MG63 (cell line): ENCODE data around the gene CROCC2. TPM values are rescaled to one million over a fixed set of nuclear protein-coding genes. Genes with fewer than 3 reads are reported as not detected.

Experiments
- DNase-seq: peaks from one replicate; pipeline ENCODE4 v3.0.0-alpha.2; 2020
- H3K27me3 ChIP-seq: fragments of 250-450 bp; sonication (Bioruptor Pico); 2 replicates; pipeline ENCODE4 v1.5.1; 2020; ENCODE audit warnings: mild to moderate bottlenecking, moderate library complexity
- H3K36me3 ChIP-seq: fragments of 250-450 bp; sonication (Bioruptor Pico); 2 replicates; pipeline ENCODE4 v1.5.1; 2020; ENCODE audit warnings: mild to moderate bottlenecking, moderate library complexity
- H3K4me3 ChIP-seq: fragments of 250-450 bp; sonication (Bioruptor Pico); 2 replicates; pipeline ENCODE4 v1.5.1; 2020; ENCODE audit warnings: mild to moderate bottlenecking, moderate library complexity
- H3K9me3 ChIP-seq: fragments of 250-450 bp; sonication (Bioruptor Pico); 2 replicates; pipeline ENCODE4 v1.5.1; 2020; ENCODE audit warnings: mild to moderate bottlenecking, moderate library complexity
- total RNA-seq: library from RNA; depleted of rRNA; stranded (reverse); fragments of >200 nt; shearing (Covaris generic); gene quantifications from 2 replicates; pipeline ENCODE4 v1.2.3, GENCODE V29; 2014; ENCODE audit warnings: low replicate concordance

Gene CROCC2
- total RNA-seq, 1 experiment from 2014 or later, result not detected

DNA sequence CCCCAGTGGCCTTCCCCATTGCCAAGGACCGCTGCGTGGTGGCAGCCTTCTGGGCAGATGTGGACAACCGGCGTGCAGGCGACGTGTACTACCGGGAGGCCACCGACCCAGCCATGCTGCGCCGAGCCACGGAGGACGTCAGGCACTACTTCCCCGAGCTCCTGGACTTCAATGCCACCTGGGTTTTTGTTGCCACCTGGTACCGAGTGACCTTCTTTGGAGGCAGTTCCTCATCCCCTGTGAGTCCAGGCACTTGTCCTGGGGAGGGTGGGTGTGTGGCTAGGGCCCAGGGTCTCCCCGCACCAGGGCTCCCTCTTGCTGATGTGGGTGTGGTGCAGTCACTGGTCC lies 124.2 kb downstream of the CROCC2 start:
- H3K27me3 ChIP-seq, result no peaks in the 10 kb centered on the region
- H3K9me3 ChIP-seq, result peaks cover 17% of the 10 kb centered on the region
- no peak for DNase-seq
- no peaks in the 10 kb centered on the region; the same call in 1 of the 2 replicates for H3K36me3 ChIP-seq
- H3K4me3 ChIP-seq, result no peak overlapping the region

DNA sequence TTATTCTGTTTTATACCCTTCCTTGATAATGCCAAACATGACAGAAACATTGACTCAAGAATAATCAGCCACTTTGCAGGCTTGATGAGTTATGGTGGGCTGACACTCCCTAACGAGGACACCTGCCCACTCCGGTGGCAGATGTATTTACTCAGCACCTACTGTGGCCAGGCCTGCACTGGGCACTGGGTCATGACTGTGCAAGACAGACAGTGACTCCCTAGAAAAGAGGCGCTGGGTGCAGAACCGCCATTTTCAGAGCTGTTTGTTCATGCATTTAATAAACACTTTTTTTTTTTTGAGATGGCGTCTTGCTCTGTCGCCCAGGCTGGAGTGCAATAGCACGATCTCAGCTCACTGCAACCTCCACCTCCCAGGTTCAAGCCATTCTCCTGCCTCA lies 124.7 kb downstream of the CROCC2 start:
- no peaks in the 10 kb centered on the region for H3K27me3 ChIP-seq
- no peaks in the 10 kb centered on the region; the same call in 1 of the 2 replicates for H3K36me3 ChIP-seq
- DNase-seq, result no peak
- H3K4me3 ChIP-seq, result no peak overlapping the region
- H3K9me3 ChIP-seq, result peaks cover 13% of the 10 kb centered on the region

DNA sequence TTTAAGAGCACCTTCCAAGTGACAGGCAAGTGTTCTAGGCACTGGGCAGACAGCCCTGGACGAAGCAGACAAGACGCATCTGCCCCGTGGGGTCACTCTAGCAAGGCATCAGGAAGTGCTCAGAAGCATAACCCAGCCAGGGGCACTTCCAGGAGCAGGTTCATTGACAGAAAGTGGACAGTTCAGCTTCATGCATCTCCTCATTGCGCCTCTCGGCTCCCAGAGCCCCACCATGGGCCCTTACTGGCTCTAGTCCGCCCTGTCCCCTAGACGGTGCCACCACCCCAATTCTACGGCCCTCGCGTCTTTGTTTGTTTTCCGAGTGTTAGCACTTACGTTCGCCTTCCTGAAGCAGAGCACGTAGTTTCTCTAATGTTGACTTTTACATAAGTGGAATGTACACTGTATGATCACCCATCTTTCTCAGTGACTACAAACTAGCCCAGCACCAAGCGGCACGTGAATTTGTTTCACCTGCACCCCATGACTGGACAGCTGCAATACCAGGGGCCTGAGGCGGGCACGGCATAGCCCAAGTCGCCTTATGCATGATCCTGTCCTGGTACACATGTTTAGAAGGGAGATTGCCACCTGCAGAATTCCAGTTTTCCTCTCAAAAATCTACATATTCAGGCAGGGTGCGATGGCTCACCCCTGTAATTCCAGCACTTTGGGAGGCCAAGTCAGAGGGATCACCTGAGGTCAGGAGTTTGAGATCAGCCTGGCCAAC lies 125.5 kb downstream of the CROCC2 start:
- H3K9me3 ChIP-seq, result peaks cover 7% of the 10 kb centered on the region; the same call in 1 of the 2 replicates
- no peak overlapping the region for H3K4me3 ChIP-seq
- H3K27me3 ChIP-seq, result no peaks in the 10 kb centered on the region
- no peak for DNase-seq
- H3K36me3 ChIP-seq, result no peaks in the 10 kb centered on the region; the same call in 1 of the 2 replicates

DNA sequence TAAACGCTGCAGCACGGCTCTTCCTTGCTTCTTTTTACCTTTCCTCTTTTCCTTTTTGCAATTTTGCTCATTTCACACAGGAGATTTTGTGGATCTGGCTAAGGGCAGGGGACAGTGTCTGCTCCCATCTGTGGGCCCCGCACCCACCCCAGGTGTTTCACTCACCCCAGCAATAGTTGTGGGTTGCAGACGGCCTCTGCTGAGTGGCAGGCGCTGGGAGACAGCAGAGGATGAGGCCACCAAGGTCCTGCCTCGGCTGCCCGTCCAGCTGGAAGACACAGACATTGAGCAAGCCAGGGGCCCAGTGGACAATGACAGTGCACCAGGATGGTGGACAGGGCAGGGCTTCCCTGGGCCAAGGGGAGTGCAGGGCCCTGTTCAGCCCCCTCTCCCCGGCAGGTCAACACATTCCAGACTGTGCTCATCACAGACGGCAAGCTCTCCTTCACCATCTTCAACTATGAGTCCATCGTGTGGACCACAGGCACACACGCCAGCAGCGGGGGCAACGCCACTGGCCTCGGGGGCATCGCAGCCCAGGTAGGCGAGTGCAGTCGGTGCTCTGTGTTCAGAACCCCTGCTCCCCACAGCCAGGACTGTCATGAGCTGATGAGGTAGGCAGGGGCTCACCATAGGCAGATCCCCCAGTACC lies 127.3 kb downstream of the CROCC2 start:
- H3K36me3 ChIP-seq, result no peaks in the 10 kb centered on the region
- no peak for DNase-seq
- no peak overlapping the region for H3K4me3 ChIP-seq
- no peaks in the 10 kb centered on the region for H3K9me3 ChIP-seq
- H3K27me3 ChIP-seq, result no peaks in the 10 kb centered on the region

DNA sequence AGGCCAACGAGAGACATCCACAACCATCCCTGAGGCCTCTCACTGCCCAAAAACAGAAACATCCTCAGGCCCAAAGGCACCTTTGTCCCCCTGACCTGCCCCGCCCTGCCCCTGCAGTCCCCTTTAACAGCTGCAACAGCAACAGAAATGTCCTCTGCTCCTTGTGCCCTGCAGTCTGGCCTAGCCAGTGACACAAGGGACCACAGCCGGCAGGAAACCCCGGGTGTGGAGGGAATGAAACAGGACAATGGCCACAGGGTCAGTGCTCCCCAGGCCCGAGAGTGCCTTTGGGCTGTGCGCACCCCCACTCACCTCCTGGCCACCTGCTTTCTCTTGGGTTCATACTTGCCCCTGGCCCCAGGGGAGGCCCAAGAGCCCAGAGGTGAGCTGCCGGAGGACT lies 127.9 kb downstream of the CROCC2 start:
- no peak for DNase-seq
- Histone ChIP-seq H3K36me3 (no peaks in the 10 kb centered on the region), H3K4me3 (no peak overlapping the region)

DNA sequence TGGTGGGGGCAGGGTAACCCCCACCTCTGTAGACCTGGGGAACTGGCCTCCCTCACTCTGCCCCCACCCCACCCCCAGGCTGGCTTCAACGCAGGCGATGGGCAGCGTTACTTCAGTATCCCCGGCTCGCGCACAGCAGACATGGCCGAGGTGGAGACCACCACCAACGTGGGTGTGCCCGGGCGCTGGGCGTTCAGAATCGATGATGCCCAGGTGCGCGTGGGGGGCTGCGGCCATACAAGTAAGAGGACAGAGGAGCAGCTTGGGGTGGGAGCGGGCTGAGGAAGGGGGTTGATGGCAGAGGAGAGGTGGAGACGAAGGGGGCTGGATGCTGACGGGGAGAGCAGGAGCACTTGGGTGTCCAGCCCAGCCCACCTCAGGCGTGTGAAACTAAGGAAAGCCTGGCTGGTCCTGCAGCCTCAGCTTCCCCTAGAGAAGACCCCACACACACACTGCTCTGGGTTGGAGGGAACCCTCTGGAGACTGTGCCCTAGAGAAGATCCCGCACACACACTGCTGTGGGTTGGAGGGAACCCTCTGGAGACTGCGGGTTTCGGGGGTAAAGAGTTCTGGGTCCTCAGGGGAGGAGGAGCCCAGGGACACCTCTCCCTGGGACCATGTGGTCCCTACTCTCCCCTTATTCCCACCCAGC lies 128.5 kb downstream of the CROCC2 start:
- Histone ChIP-seq H3K4me3 (no peak overlapping the region), H3K36me3 (no peaks in the 10 kb centered on the region)
- no peak for DNase-seq

More for the DNA sequence above, 127.9 kb downstream of the CROCC2 start:
- no peaks in the 10 kb centered on the region for H3K27me3 ChIP-seq
- H3K9me3 ChIP-seq, result no peaks in the 10 kb centered on the region

DNA sequence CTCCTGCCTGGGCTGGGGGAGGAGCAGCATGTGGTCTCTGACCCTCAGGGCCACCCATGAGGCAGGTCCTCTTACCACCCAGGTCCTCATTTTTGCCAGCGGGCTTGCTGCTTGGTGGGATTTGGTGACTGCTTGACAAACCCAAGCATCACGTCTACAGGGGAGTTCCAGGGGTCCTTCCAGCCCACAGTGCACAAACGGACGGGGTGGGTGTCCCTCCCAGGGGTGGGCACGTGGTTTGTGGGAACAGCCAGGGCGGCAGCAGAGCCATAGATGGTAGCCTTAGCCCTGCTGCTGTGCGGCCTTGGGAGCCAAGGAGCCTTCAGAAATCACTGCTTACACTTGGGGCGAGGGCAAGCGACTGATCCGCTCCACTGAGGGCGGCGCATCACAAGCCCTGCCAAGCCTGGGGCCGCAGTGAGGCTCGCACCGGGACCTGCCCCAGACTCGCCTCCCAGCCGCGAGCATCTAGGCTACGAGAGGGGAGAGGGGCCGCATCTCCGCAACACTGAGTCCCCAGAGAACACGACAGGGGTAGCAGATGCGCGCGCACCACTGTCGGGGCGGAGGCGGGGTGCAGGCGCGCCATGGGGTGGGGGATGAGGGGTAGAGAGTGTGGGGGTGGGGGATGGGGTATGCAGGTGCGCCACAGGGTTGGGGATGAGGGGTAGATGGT lies 129.1 kb downstream of the CROCC2 start:
- H3K27me3 ChIP-seq, result no peaks in the 10 kb centered on the region
- H3K36me3 ChIP-seq, result no peaks in the 10 kb centered on the region
- no peak for DNase-seq
- H3K4me3 ChIP-seq, result no peak overlapping the region
- H3K9me3 ChIP-seq, result no peaks in the 10 kb centered on the region

More for the DNA sequence above, 128.5 kb downstream of the CROCC2 start:
- no peaks in the 10 kb centered on the region for H3K9me3 ChIP-seq
- no peaks in the 10 kb centered on the region for H3K27me3 ChIP-seq

DNA sequence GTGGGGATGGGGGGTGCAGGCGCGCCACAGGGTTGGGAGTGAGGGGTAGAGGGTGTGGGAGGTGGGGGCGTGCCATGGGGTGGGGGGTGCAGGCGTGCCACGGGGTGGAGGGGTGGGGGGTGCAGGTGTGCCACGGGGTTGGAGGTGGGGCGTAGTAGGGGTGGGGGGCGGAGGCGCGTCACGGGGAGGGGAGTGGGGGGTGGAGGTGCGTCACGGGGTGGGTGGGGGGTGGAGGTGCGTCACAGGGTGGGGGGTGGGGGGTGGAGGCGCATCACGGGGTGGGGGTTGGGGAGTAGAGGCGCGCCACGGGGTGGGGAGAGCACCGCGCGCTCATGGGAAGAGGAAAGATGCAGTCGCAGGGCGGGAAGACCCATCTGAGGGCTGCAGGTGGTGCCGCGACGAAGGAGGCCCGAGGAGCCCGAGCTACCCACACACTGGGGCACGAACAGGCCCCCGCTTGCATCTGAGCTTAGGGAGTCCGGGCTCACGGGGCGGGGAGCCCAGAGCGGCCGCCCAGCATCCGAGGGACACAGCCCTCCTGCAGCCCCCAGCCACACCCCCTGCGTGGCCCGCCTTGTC lies 129.8 kb downstream of the CROCC2 start:
- Histone ChIP-seq H3K27me3 (no peaks in the 10 kb centered on the region), H3K36me3 (no peaks in the 10 kb centered on the region), H3K4me3 (no peak overlapping the region)

DNA sequence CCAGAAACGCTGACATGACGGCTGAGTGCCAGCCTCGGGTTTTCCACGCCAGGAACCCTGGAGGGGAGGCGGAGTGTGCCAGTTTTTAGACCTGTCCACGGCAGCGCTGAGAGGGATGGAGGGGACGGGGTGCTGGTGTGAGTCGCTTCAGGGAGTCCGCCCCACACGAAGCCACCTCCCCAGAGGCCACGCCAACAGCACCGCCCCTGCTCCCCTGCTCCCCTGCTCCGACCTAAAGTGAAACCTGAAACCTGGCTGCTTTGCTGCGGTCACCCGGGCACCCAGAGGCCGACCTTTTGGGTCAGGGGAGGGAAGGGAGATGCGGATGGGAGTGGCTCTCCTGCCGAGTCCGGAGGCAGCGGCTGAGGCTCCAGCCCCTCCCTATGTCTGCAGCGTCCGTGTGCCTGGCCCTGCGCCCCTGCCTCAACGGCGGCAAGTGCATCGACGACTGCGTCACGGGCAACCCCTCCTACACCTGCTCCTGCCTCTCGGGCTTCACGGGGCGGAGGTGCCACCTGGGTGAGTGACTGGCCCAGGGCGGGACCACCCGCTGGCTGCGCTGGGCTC lies 130.3 kb downstream of the CROCC2 start:
- DNase-seq, result no peak
- Histone ChIP-seq H3K4me3 (no peak overlapping the region), H3K36me3 (no peaks in the 10 kb centered on the region)

More for the DNA sequence above, 129.8 kb downstream of the CROCC2 start:
- H3K9me3 ChIP-seq, result no peaks in the 10 kb centered on the region
- DNase-seq, result no peak

DNA sequence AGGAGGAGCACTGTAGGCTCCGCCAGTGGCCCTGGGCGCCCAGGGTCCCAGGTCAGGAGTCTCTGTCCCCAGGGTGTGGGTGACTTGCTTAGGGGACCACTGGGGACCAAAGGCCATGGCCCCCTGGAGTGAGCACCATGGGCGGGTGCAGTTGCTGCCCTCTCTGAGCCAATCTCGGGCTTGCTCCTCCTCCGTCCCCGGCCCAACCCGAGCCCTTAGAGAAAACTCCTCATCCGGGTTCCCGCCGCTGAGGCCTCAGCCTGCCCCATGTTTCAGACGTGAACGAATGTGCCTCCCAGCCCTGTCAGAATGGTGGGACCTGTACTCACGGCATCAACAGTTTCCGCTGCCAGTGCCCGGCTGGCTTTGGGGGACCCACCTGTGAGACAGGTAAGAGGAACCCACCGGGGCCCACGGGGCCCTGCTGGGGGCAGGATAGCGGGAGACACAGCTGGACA lies 130.9 kb downstream of the CROCC2 start:
- Histone ChIP-seq H3K9me3 (no peaks in the 10 kb centered on the region), H3K36me3 (no peaks in the 10 kb centered on the region), H3K27me3 (no peaks in the 10 kb centered on the region), H3K4me3 (no peak overlapping the region)
- no peak for DNase-seq

More for the DNA sequence above, 130.3 kb downstream of the CROCC2 start:
- H3K9me3 ChIP-seq, result no peaks in the 10 kb centered on the region
- H3K27me3 ChIP-seq, result no peaks in the 10 kb centered on the region

DNA sequence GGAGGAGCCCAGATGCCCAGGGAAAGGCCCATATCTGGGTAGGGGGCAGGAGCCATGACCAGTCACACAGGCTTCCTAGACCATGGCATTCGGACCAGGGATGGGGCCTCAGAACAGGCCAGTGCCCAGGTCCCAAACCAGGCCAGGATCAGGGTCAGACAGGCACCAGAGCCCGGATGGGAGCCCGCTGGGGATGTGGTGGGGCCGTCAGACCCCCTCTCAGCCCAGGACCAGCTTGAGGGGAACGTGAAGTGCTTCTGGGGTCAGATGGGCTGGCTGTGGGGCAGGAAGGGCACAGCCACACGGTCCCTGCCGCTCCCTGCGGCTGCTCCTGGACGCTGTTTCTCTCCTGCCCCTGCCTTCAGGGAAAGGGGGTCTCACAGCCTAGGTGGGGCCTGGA lies 131.4 kb downstream of the CROCC2 start:
- no peaks in the 10 kb centered on the region; the same call in 1 of the 2 replicates for H3K36me3 ChIP-seq
- DNase-seq, result no peak
- no peak overlapping the region for H3K4me3 ChIP-seq

DNA sequence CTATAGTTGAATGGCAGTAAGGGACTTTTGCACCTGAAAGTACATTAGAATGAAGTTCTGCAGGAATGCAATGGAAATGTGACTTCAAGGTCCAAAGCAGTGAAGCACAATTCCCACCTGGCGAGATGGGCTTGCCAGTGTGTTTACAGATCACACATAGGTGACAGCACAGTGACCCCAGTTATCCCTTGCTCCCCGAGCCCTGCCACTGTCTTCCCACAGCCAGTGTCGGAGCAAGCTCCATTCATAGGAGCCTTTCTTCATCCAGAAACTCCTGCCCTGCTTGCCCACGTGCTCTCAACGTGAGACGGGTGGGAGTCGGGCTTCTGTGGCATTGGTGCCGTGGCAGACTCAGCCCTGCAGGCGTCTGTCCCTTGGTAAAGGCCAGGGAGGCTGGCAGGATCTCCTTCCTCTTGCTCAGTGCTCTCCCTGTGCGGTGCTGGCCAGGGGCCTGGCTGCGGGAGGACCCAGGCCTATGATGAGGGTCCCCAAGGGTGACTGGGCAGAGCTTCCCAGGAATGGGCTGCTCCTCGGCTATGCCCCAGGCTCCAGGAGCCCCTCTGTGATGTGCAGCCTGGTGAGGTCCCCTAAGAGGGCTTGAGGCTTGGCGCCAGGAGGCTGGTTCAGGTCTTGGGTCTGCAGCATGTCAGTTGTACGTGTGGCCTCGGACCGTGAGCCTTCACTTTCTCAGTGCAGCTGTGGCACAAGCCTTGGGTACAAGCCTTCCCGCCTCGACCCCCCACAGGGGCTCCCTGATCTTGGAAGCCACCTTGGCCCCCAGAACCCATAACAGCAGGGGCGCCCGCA lies 132.4 kb downstream of the CROCC2 start:
- DNase-seq, result no peak
- Histone ChIP-seq H3K9me3 (no peaks in the 10 kb centered on the region), H3K36me3 (no peaks in the 10 kb centered on the region; the same call in 1 of the 2 replicates), H3K4me3 (no peak overlapping the region), H3K27me3 (no peaks in the 10 kb centered on the region)

More for the DNA sequence above, 131.4 kb downstream of the CROCC2 start:
- H3K27me3 ChIP-seq, result no peaks in the 10 kb centered on the region
- H3K9me3 ChIP-seq, result no peaks in the 10 kb centered on the region

DNA sequence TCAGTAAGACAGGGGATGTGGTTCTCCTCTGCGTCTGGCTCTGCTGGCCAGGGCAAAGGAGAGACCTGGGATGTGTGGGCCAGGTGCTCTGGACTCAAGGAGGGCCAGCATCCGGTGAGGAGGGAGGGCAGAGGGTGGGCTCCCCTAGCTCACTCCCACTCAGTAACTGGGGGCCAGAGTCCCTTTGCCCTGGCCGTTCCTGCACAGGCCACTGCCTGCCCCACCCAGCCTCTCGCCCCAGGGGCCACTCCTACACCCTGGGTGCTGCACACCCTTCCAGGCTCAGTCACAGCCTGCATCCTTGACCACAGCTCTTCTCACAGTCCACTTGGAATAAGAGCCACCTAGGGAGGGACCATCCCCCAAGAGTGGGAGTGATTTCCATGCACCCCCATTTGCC lies 133.3 kb downstream of the CROCC2 start:
- H3K36me3 ChIP-seq, result no peaks in the 10 kb centered on the region; the same call in 1 of the 2 replicates
- no peak for DNase-seq
- no peaks in the 10 kb centered on the region for H3K9me3 ChIP-seq
- H3K27me3 ChIP-seq, result no peaks in the 10 kb centered on the region
- H3K4me3 ChIP-seq, result no peak overlapping the region

DNA sequence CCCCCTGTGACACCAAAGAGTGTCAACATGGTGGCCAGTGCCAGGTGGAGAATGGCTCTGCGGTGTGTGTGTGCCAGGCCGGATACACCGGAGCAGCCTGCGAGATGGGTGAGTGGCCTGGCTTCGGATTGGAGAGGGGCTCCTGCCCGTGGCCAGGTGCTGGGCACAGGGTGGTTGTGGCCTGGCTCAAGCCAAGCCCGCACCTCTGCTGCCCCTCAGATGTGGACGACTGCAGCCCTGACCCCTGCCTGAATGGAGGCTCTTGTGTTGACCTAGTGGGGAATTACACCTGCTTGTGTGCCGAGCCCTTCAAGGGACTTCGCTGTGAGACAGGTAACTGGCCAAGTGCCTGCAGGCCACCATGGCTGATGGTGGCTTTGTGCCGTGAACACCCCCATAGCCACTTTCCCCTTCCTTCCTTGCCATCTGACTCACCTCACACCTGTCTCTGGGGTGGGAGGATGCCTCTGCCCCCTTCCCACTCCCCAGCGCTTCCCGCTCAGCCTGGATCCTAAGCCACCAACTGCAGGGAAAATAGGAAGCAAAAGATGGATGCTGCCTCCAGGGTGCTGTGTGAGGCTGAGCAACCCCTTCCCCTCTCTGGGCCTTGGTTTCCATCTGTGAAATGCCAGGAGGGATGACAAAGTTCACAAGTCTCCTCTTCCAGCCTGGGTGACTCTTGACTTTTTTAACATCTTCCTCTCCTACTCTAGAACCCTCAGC lies 134.1 kb downstream of the CROCC2 start:
- DNase-seq, result no peak
- H3K27me3 ChIP-seq, result no peaks in the 10 kb centered on the region
- no peak overlapping the region for H3K4me3 ChIP-seq
- 0 out of 2 replicates have a peak, but pooled peaks cover 2% of the 10 kb centered on the region for H3K9me3 ChIP-seq
- no peaks in the 10 kb centered on the region; the same call in 1 of the 2 replicates for H3K36me3 ChIP-seq
